Activated CD4-positive, alpha-beta T cell treated with anti-CD3 and anti-CD28 coated beads for 36 hours (primary cell): Measurements from ENCODE around the gene ZSWIM7. TPM values are rescaled to one million over a fixed set of nuclear protein-coding genes. Genes with fewer than 3 reads are reported as not detected.

ENCODE experiments used
- ATAC-seq: fragments of 200-7000 bp; cut with Tn5 transposase; one replicate; pipeline ENCODE4 v1.10.0; 2021; ENCODE audit warnings: mild to moderate bottlenecking, moderate library complexity
- CTCF ChIA-PET: fragments of 350-600 bp; sonication (Branson Sonifier 250); formaldehyde crosslinking; loops from one replicate; lab custom pipeline; 2021; ENCODE audit warnings: antibody characterized with exemption; lab: Charles Lee
- POLR2A ChIA-PET: fragments of 350-600 bp; sonication (Branson Sonifier 250); formaldehyde crosslinking; loops from one replicate; lab custom pipeline; 2021; ENCODE audit warnings: antibody characterized with exemption, inconsistent platforms; lab: Charles Lee
- DNase-seq: peaks from one replicate; pipeline ENCODE4 v3.0.0-alpha.2; 2020
- H3K27ac Mint-ChIP-seq: one replicate; pipeline ENCODE4 v1.8.0; 2021; ENCODE audit warnings: mixed read lengths
- H3K27me3 Mint-ChIP-seq: one replicate; pipeline ENCODE4 v1.8.0; 2021; ENCODE audit warnings: mixed read lengths
- H3K36me3 Mint-ChIP-seq: one replicate; pipeline ENCODE4 v1.8.0; 2021; ENCODE audit warnings: low read depth, mixed read lengths
- H3K4me1 Mint-ChIP-seq: one replicate; pipeline ENCODE4 v1.8.0; 2021; ENCODE audit warnings: mixed read lengths
- H3K4me3 Mint-ChIP-seq: one replicate; pipeline ENCODE4 v1.8.0; 2021; ENCODE audit warnings: mild to moderate bottlenecking, moderate library complexity, mixed read lengths
- H3K9me3 Mint-ChIP-seq: one replicate; pipeline ENCODE4 v1.8.0; 2021; ENCODE audit warnings: low read depth, mixed read lengths
- intact Hi-C, 2 experiments: fragments of 100-400 bp; cut with DNase I in 1 of 2; cut with micrococcal nuclease in 1 of 2; formaldehyde crosslinking; loops; one replicate each; pipeline versions ENCODE4 v1.14.2 to v1.15.1; 2022 to 2024; cut with DNase I, micrococcal nuclease
- total RNA-seq, 2 experiments: library from RNA; stranded (reverse); gene quantifications; one replicate each; pipeline ENCODE4 v1.2.3, GENCODE V29; 2021

Gene ZSWIM7
- total RNA-seq, 2 experiments from 2014 or later = 11.2 to 11.7 TPM

GRCh38 chr17:15930426-15930825 lies 69.1 kb downstream of the ZSWIM7 start:
- no peak overlapping the region for H3K27ac Mint-ChIP-seq
- no peaks in the 10 kb centered on the region for H3K4me1 Mint-ChIP-seq
- no peak for ATAC-seq
- intact Hi-C loops = no loop called here
- no peak overlapping the region for H3K4me3 Mint-ChIP-seq
- no peak for DNase-seq
- H3K27me3 Mint-ChIP-seq = peaks cover 15% of the 10 kb centered on the region
- ChIA-PET POLR2A (no interaction called here), CTCF (interaction anchor here (1.2 kb wide), 1 partner anchor 450 kb away, joined by 3 read pairs; no protein-coding TSS in a partner anchor)
- no peaks in the 10 kb centered on the region for H3K9me3 Mint-ChIP-seq
- no peaks in the 10 kb centered on the region for H3K36me3 Mint-ChIP-seq

- ATAC-seq (no peak), DNase-seq (no peak)
- Mint-ChIP-seq H3K36me3 (no peaks in the 10 kb centered on the region), H3K4me1 (no peaks in the 10 kb centered on the region), H3K4me3 (no peak overlapping the region), H3K27me3 (peaks cover 15% of the 10 kb centered on the region), H3K27ac (no peak overlapping the region), H3K9me3 (no peaks in the 10 kb centered on the region)
- ChIA-PET POLR2A (no interaction called here), CTCF (no interaction called here)
- intact Hi-C loops = no loop called here
These were observed 69.6 kb downstream of the ZSWIM7 start for GRCh38 chr17:15929941-15930340.

GRCh38 chr17:15928286-15928785 lies 71.2 kb downstream of the ZSWIM7 start:
- no peaks in the 10 kb centered on the region for H3K4me1 Mint-ChIP-seq
- no peaks in the 10 kb centered on the region for H3K36me3 Mint-ChIP-seq
- no peak for DNase-seq
- H3K27me3 Mint-ChIP-seq = peaks cover 15% of the 10 kb centered on the region
- ChIA-PET CTCF (no interaction called here), POLR2A (no interaction called here)
- H3K9me3 Mint-ChIP-seq = no peaks in the 10 kb centered on the region
- no peak overlapping the region for H3K4me3 Mint-ChIP-seq
- ATAC-seq = no peak
- no peak overlapping the region for H3K27ac Mint-ChIP-seq
- intact Hi-C loops = no loop called here

Other genes with a start within 250 kb of the ZSWIM7 start
- gene ADORA2B, start 54.6 kb downstream of the ZSWIM7 start, total RNA-seq = 1 to 10 TPM; 1.9 to 2.2 TPM
- gene TTC19, start 120 bp upstream of the ZSWIM7 start, total RNA-seq = 10 to 100 TPM; 21.1 to 22.0 TPM
- 100 to 1,000 TPM; 110 to 155 TPM for gene NCOR1, start 215.8 kb upstream of the ZSWIM7 start, total RNA-seq
- 10 to 100 TPM; 33.4 to 33.6 TPM for gene PIGL, start 217.5 kb upstream of the ZSWIM7 start, total RNA-seq